ENCODE measurements around the gene NEK11.

Gene NEK11

DNA sequence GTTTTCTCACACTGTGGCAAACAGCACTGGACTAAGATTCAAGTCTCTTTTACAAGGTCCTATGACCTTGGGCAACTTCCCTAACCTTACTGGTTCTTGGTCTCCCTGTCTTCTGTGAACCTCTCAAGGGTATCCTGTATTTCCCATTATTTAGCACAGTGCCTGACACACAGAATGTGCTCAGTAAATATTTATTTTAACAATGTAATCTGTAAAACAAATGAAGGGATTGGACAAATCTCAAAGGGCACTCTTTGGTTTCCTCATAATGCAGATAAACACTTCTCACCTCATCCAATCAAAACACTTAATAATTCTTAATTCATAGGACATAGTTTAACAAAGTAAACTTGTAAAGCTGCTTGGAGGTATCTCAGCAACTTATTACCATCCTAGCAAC lies 367.7 kb downstream of the NEK11 start:
- POLR2A ChIA-PET (ENCODE audit: low non-redundant PET): no interaction called here
- TF ChIP-seq, protein P1, sequence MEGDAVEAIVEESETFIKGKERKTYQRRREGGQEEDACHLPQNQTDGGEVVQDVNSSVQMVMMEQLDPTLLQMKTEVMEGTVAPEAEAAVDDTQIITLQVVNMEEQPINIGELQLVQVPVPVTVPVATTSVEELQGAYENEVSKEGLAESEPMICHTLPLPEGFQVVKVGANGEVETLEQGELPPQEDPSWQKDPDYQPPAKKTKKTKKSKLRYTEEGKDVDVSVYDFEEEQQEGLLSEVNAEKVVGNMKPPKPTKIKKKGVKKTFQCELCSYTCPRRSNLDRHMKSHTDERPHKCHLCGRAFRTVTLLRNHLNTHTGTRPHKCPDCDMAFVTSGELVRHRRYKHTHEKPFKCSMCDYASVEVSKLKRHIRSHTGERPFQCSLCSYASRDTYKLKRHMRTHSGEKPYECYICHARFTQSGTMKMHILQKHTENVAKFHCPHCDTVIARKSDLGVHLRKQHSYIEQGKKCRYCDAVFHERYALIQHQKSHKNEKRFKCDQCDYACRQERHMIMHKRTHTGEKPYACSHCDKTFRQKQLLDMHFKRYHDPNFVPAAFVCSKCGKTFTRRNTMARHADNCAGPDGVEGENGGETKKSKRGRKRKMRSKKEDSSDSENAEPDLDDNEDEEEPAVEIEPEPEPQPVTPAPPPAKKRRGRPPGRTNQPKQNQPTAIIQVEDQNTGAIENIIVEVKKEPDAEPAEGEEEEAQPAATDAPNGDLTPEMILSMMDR (conservative IDR thresholded peaks at IDR 0.05; ENCODE audit: low read depth): no peak
- DNase-seq (ENCODE audit: low spot score): no peak
- H3K27ac ChIP-seq: no peak overlapping the region
- CTCF ChIA-PET: no interaction called here

DNA sequence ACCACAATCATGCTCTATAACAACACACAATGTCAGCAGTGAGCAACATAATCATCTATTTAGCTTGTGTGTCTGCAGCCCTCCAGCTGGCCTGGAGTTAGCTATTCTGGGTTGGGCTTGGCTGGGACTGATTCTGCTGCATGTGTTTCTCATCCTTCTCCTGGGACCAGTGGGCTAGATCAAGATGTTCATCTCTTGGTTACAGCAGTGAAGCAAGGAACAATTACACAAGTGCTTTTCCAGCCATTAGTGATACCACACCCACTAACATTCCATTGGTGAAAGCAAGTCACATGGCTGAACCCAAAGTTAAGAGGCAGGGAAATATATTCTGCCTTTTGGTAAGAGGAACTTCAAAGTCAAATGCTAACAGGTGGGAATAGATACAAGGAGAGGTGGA lies 369.5 kb downstream of the NEK11 start:
- DNase-seq (ENCODE audit: low spot score): no peak
- TF ChIP-seq, protein P1 (conservative IDR thresholded peaks at IDR 0.05; ENCODE audit: low read depth): no peak
- ChIA-PET POLR2A (ENCODE audit: low non-redundant PET) (no interaction called here), CTCF (no interaction called here)
- no peak overlapping the region for H3K27ac ChIP-seq

DNA sequence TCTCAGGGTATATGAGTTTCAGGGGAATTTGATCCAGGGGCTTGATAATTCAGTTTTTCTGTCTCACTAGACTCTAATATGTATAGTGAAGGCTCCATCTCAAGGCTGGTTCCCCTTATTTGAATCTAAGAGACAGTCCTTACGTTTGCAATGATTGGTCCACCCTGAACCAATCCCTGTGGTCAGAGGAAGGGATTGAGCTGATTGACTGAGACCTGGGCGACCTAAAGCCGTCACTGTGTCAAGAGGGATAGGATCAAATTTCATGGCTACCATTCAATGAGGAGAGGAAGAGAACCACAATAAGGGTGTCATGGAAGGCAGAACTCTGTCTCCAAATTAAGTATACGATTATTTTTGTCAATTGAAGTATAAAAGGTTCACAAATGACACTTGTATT lies 371.2 kb downstream of the NEK11 start:
- H3K27ac ChIP-seq: no peak overlapping the region
- ChIA-PET POLR2A (ENCODE audit: low non-redundant PET) (no interaction called here), CTCF (no interaction called here)
- DNase-seq (ENCODE audit: low spot score): no peak
- TF ChIP-seq, protein P1 (conservative IDR thresholded peaks at IDR 0.05; ENCODE audit: low read depth): no peak

All from RWPE1 (cell line).